ENCODE data around the gene PDE6C.

Gene PDE6C

GRCh38 chr10:93577565-93577964 is 34.8 kb upstream of the PDE6C start:
- peaks cover 6% of the 10 kb centered on the region for H3K4me1 ChIP-seq (ENCODE audit: control insufficient read depth, insufficient read depth, low read length, poor library complexity, severe bottlenecking)
- no peaks in the 10 kb centered on the region for H3K36me3 ChIP-seq (ENCODE audit: control insufficient read depth, insufficient read depth, low read length)
- no peak overlapping the region for H3K27ac ChIP-seq (ENCODE audit: low read depth, low read length, severe bottlenecking)
- H3K4me3 ChIP-seq (ENCODE audit: extremely low read depth, insufficient read depth, low read length, poor library complexity, severe bottlenecking): no peak overlapping the region
- 97% methylated on average over 3 of the region's 3 CpGs; no CpG with 5 or more reads in 1 of the 2 experiments for WGBS, 2 experiments (ENCODE audit: insufficient coverage in 2 of 2)
- peaks cover 5% of the 10 kb centered on the region for H3K9me3 ChIP-seq (ENCODE audit: control insufficient read depth, low read length)

GRCh38 chr10:93579089-93579488 is 33.2 kb upstream of the PDE6C start:
- no peak overlapping the region for H3K27ac ChIP-seq (ENCODE audit: low read depth, low read length, severe bottlenecking)
- peaks cover 5% of the 10 kb centered on the region for H3K9me3 ChIP-seq (ENCODE audit: control insufficient read depth, low read length)
- 88% methylated on average over 3 of the region's 7 CpGs for WGBS, 2 experiments (ENCODE audit: insufficient coverage in 2 of 2)
- H3K4me1 ChIP-seq (ENCODE audit: control insufficient read depth, insufficient read depth, low read length, poor library complexity, severe bottlenecking): no peaks in the 10 kb centered on the region
- no peaks in the 10 kb centered on the region for H3K36me3 ChIP-seq (ENCODE audit: control insufficient read depth, insufficient read depth, low read length)
- H3K4me3 ChIP-seq (ENCODE audit: extremely low read depth, insufficient read depth, low read length, poor library complexity, severe bottlenecking): no peak overlapping the region

GRCh38 chr10:93579985-93580711 is 32.2 kb upstream of the PDE6C start:
- Histone ChIP-seq H3K4me1 (ENCODE audit: control insufficient read depth, insufficient read depth, low read length, poor library complexity, severe bottlenecking) (no peaks in the 10 kb centered on the region), H3K27ac (ENCODE audit: low read depth, low read length, severe bottlenecking) (no peak overlapping the region), H3K9me3 (ENCODE audit: control insufficient read depth, low read length) (peaks cover 5% of the 10 kb centered on the region), H3K4me3 (ENCODE audit: extremely low read depth, insufficient read depth, low read length, poor library complexity, severe bottlenecking) (no peak overlapping the region), H3K36me3 (ENCODE audit: control insufficient read depth, insufficient read depth, low read length) (no peaks in the 10 kb centered on the region)
- 60 to 100% methylated on average over 1 of the region's 3 CpGs for WGBS, 2 experiments (ENCODE audit: insufficient coverage in 2 of 2)

- whole genome bisulfite sequencing, 2 experiments (ENCODE audit: insufficient coverage in 2 of 2): 55% methylated on average over 6 of the region's 6 CpGs
- Histone ChIP-seq H3K27ac (ENCODE audit: low read depth, low read length, severe bottlenecking) (peak overlapping the region; percentile 33), H3K4me3 (ENCODE audit: extremely low read depth, insufficient read depth, low read length, poor library complexity, severe bottlenecking) (no peak overlapping the region), H3K9me3 (ENCODE audit: control insufficient read depth, low read length) (peaks cover 5% of the 10 kb centered on the region), H3K4me1 (ENCODE audit: control insufficient read depth, insufficient read depth, low read length, poor library complexity, severe bottlenecking) (no peaks in the 10 kb centered on the region), H3K36me3 (ENCODE audit: control insufficient read depth, insufficient read depth, low read length) (no peaks in the 10 kb centered on the region)
Observed at GRCh38 chr10:93580828-93581227, 31.5 kb upstream of the PDE6C start.

- no peak overlapping the region for H3K27ac ChIP-seq (ENCODE audit: low read depth, low read length, severe bottlenecking)
- H3K4me1 ChIP-seq (ENCODE audit: control insufficient read depth, insufficient read depth, low read length, poor library complexity, severe bottlenecking): no peaks in the 10 kb centered on the region
- WGBS, 2 experiments (ENCODE audit: insufficient coverage in 2 of 2): 95 to 96% methylated on average over 7 of the region's 7 CpGs
- no peaks in the 10 kb centered on the region for H3K36me3 ChIP-seq (ENCODE audit: control insufficient read depth, insufficient read depth, low read length)
- no peak overlapping the region for H3K4me3 ChIP-seq (ENCODE audit: extremely low read depth, insufficient read depth, low read length, poor library complexity, severe bottlenecking)
- peaks cover 5% of the 10 kb centered on the region for H3K9me3 ChIP-seq (ENCODE audit: control insufficient read depth, low read length)
Observed at GRCh38 chr10:93584445-93584844, 27.9 kb upstream of the PDE6C start.

- no peak overlapping the region for H3K4me3 ChIP-seq (ENCODE audit: extremely low read depth, insufficient read depth, low read length, poor library complexity, severe bottlenecking)
- no peaks in the 10 kb centered on the region for H3K4me1 ChIP-seq (ENCODE audit: control insufficient read depth, insufficient read depth, low read length, poor library complexity, severe bottlenecking)
- no peaks in the 10 kb centered on the region for H3K36me3 ChIP-seq (ENCODE audit: control insufficient read depth, insufficient read depth, low read length)
- 91 to 96% methylated on average over 11 to 15 of the region's 15 CpGs for WGBS, 2 experiments (ENCODE audit: insufficient coverage in 2 of 2)
- H3K9me3 ChIP-seq (ENCODE audit: control insufficient read depth, low read length): no peaks in the 10 kb centered on the region
- no peak overlapping the region for H3K27ac ChIP-seq (ENCODE audit: low read depth, low read length, severe bottlenecking)
Observed at GRCh38 chr10:93589648-93590562, 22.4 kb upstream of the PDE6C start.

GRCh38 chr10:93590638-93591037 is 21.7 kb upstream of the PDE6C start:
- H3K27ac ChIP-seq (ENCODE audit: low read depth, low read length, severe bottlenecking): no peak overlapping the region
- no peaks in the 10 kb centered on the region for H3K9me3 ChIP-seq (ENCODE audit: control insufficient read depth, low read length)
- H3K36me3 ChIP-seq (ENCODE audit: control insufficient read depth, insufficient read depth, low read length): no peaks in the 10 kb centered on the region
- 96 to 97% methylated on average over 5 of the region's 7 CpGs for WGBS, 2 experiments (ENCODE audit: insufficient coverage in 2 of 2)
- H3K4me1 ChIP-seq (ENCODE audit: control insufficient read depth, insufficient read depth, low read length, poor library complexity, severe bottlenecking): no peaks in the 10 kb centered on the region
- no peak overlapping the region for H3K4me3 ChIP-seq (ENCODE audit: extremely low read depth, insufficient read depth, low read length, poor library complexity, severe bottlenecking)

- no peak overlapping the region for H3K4me3 ChIP-seq (ENCODE audit: extremely low read depth, insufficient read depth, low read length, poor library complexity, severe bottlenecking)
- H3K4me1 ChIP-seq (ENCODE audit: control insufficient read depth, insufficient read depth, low read length, poor library complexity, severe bottlenecking): no peaks in the 10 kb centered on the region
- H3K27ac ChIP-seq (ENCODE audit: low read depth, low read length, severe bottlenecking): no peak overlapping the region
- H3K9me3 ChIP-seq (ENCODE audit: control insufficient read depth, low read length): no peaks in the 10 kb centered on the region
- 84 to 93% methylated on average over 3 of the region's 8 CpGs for WGBS, 2 experiments (ENCODE audit: insufficient coverage in 2 of 2)
- H3K36me3 ChIP-seq (ENCODE audit: control insufficient read depth, insufficient read depth, low read length): no peaks in the 10 kb centered on the region
Observed at GRCh38 chr10:93591065-93591808, 21.1 kb upstream of the PDE6C start.

- Histone ChIP-seq H3K36me3 (ENCODE audit: control insufficient read depth, insufficient read depth, low read length) (no peaks in the 10 kb centered on the region), H3K27ac (ENCODE audit: low read depth, low read length, severe bottlenecking) (no peak overlapping the region)
- 100% methylated on average over 2 of the region's 4 CpGs; no CpG with 5 or more reads in 1 of the 2 experiments for WGBS, 2 experiments (ENCODE audit: insufficient coverage in 2 of 2)
Observed at GRCh38 chr10:93593254-93593653, 19.1 kb upstream of the PDE6C start.

GRCh38 chr10:93593749-93594148 is 18.6 kb upstream of the PDE6C start:
- no peaks in the 10 kb centered on the region for H3K4me1 ChIP-seq (ENCODE audit: control insufficient read depth, insufficient read depth, low read length, poor library complexity, severe bottlenecking)
- H3K9me3 ChIP-seq (ENCODE audit: control insufficient read depth, low read length): no peaks in the 10 kb centered on the region
- no peaks in the 10 kb centered on the region for H3K36me3 ChIP-seq (ENCODE audit: control insufficient read depth, insufficient read depth, low read length)
- no peak overlapping the region for H3K27ac ChIP-seq (ENCODE audit: low read depth, low read length, severe bottlenecking)
- no peak overlapping the region for H3K4me3 ChIP-seq (ENCODE audit: extremely low read depth, insufficient read depth, low read length, poor library complexity, severe bottlenecking)
- WGBS, 2 experiments (ENCODE audit: insufficient coverage in 2 of 2): 94% methylated on average over 18 of the region's 18 CpGs

More at GRCh38 chr10:93593254-93593653, 19.1 kb upstream of the PDE6C start:
- no peaks in the 10 kb centered on the region for H3K9me3 ChIP-seq (ENCODE audit: control insufficient read depth, low read length)
- no peaks in the 10 kb centered on the region for H3K4me1 ChIP-seq (ENCODE audit: control insufficient read depth, insufficient read depth, low read length, poor library complexity, severe bottlenecking)
- no peak overlapping the region for H3K4me3 ChIP-seq (ENCODE audit: extremely low read depth, insufficient read depth, low read length, poor library complexity, severe bottlenecking)
